ENCODE measurements around the gene PIK3C2G. TPM values are rescaled to one million over a fixed set of nuclear protein-coding genes. Genes with fewer than 3 reads are reported as not detected.

PIK3C2G gene
- total RNA-seq, 1 experiment from 2014 or later, result not detected

- WGBS (ENCODE audit: extremely low coverage, insufficient read length, low lambda C conversion rate), result no CpG with 5 or more reads among the region's 1 CpG
- Histone ChIP-seq H3K23ac (ENCODE audit: insufficient read length, low read depth, low read length) (no peak overlapping the region), H3K27me3 (ENCODE audit: insufficient read depth, low read length) (no peaks in the 10 kb centered on the region), H3K4me1 (ENCODE audit: insufficient read depth, low read length) (no peaks in the 10 kb centered on the region), H3K18ac (ENCODE audit: insufficient read length, low read depth, low read length) (no peak overlapping the region), H4K20me1 (ENCODE audit: control insufficient read depth, insufficient read depth, insufficient read length) (no peaks in the 10 kb centered on the region), H3K56ac (ENCODE audit: insufficient read length, low read depth, low read length) (no peak overlapping the region), H3K79me1 (ENCODE audit: insufficient read depth, low read depth, low read length, poor library complexity, severe bottlenecking) (no peaks in the 10 kb centered on the region), H3K23me2 (ENCODE audit: insufficient read length, low read depth, low read length, poor library complexity, severe bottlenecking) (no peaks in the 10 kb centered on the region), H3K14ac (ENCODE audit: insufficient read depth, low read length) (no peak overlapping the region), H3K4ac (ENCODE audit: low read depth, low read length) (no peak overlapping the region), H2BK20ac (ENCODE audit: low read depth, low read length, poor library complexity, severe bottlenecking) (no peak overlapping the region), H3K9me3 (ENCODE audit: control insufficient read depth, low read depth, low read length) (no peaks in the 10 kb centered on the region), H3K27ac (ENCODE audit: insufficient read length, low read depth, low read length) (no peak overlapping the region), H3K4me2 (ENCODE audit: insufficient read depth, insufficient read length, low read length) (no peak overlapping the region), H4K5ac (ENCODE audit: insufficient read length, low read depth, low read length) (no peak overlapping the region), H4K8ac (replicated peaks; ENCODE audit: insufficient read length, low read depth, low read length) (no peak overlapping the region), H3T11ph (ENCODE audit: low read length) (no peak overlapping the region), H2BK120ac (ENCODE audit: low read depth, low read length, poor library complexity, severe bottlenecking) (no peak overlapping the region), H2BK12ac (ENCODE audit: insufficient read length, low read depth, low read length) (no peak overlapping the region), H2AFZ (ENCODE audit: low read length) (no peak overlapping the region), H2AK5ac (ENCODE audit: insufficient read length, low read length) (no peak overlapping the region), H2BK15ac (ENCODE audit: low read depth, low read length) (no peak overlapping the region), H2BK5ac (ENCODE audit: insufficient read length, low read length) (no peak overlapping the region), H4K91ac (ENCODE audit: insufficient read length, low read depth, low read length) (no peak overlapping the region), H3K9ac (ENCODE audit: extremely low read depth, insufficient read length, low read length) (no peak overlapping the region), H3K79me2 (ENCODE audit: insufficient read depth, low read length) (no peaks in the 10 kb centered on the region)
- Mint-ChIP-seq H3K27me3 (ENCODE audit: low read depth) (no peaks in the 10 kb centered on the region; the same call in 1 of the 2 replicates), H3K9me3 (peaks cover 3 to 18% of the 10 kb centered on the region in 2 experiments; a peak in 4 of 5 replicates), H3K36me3 (ENCODE audit: insufficient read depth in 1 of 3, low read depth in 3 of 3) (peaks cover 0 to 3% (median 3%) of the 10 kb centered on the region in 3 experiments; a peak in 4 of 7 replicates), H3K4me1 (no peaks in the 10 kb centered on the region), H3K4me3 (no peak overlapping the region), H3K27ac (no peak overlapping the region)
- no peak for DNase-seq
- no peak for TF ChIP-seq CTCF (conservative IDR thresholded peaks at IDR 0.05)
These were observed 45.0 kb downstream of the PIK3C2G start for GRCh38 chr12:18306311-18306710.
